Testis (tissue), 3 donors: ENCODE data around the gene SPDYE6. TPM values are rescaled to one million over a fixed set of nuclear protein-coding genes. Genes with fewer than 3 reads are reported as not detected.
A peak's percentile ranks its signal among the peaks of the same experiment; 100 is the strongest.
"Not testable (repeated sequence)": the region's sequence is repeated elsewhere in the genome, so short reads cannot be mapped to it uniquely, and the experiment has no call there.

ENCODE experiments used
- DNase-seq: peaks from one replicate; pipeline ENCODE4 v3.0.0-alpha.2; 2019
- H3K27ac ChIP-seq, 2 donors: fragments of 200-600 bp; sonication (generic); one replicate each; pipeline ENCODE4 v1.5.1; 2019
- H3K27me3 ChIP-seq: fragments of 200-600 bp; sonication (generic); one replicate; pipeline ENCODE4 v1.5.1; 2019
- H3K36me3 ChIP-seq: fragments of 200-600 bp; sonication (generic); one replicate; pipeline ENCODE4 v1.5.1; 2017; ENCODE audit warnings: low read depth; ENCODE audit errors: missing control alignments
- H3K4me1 ChIP-seq: fragments of 200-600 bp; sonication (generic); one replicate; pipeline ENCODE4 v1.5.1; 2019
- H3K4me3 ChIP-seq, 2 donors: fragments of 200-600 bp; sonication (generic); one replicate each; pipeline ENCODE4 v1.5.1; 2017 to 2019
- H3K9me3 ChIP-seq: fragments of 200-600 bp; sonication (generic); one replicate; pipeline ENCODE4 v1.5.1; 2017
- POLR2A ChIP-seq: fragments of 450-650 bp; IDR thresholded peaks from one replicate; pipeline ENCODE4 v1.6.1; 2017; ENCODE audit warnings: antibody characterized with exemption, mild to moderate bottlenecking, moderate library complexity
- WGBS, 2 donors: methylation state at CpG; one replicate each; pipeline ENCODE4 v1.1.5; 2018; 5-methylcytosine and 5-hydroxymethylcytosine counted together
- intact Hi-C: fragments of 100-400 bp; cut with DNase I; formaldehyde crosslinking; loops from one replicate; pipeline ENCODE4 v1.15.1; 2023; ENCODE audit warnings: low total_unique reads
- polyA plus RNA-seq: library from polyadenylated mRNA; stranded (reverse); fragments of 350-450 nt; fragmentation: Illumina TruSeq; extraction: RNeasy Lipid Tissue Mini Kit (QIAGEN cat#74804); gene quantifications from one replicate; pipeline ENCODE4 v1.2.3, GENCODE V29; 2014; ENCODE audit warnings: low read depth, low replicate concordance; ENCODE audit not compliant: insufficient read depth
- total RNA-seq, 2 donors: library from RNA; depleted of rRNA; stranded (reverse); fragments of >200 nt; gene quantifications; one replicate each; pipeline ENCODE4 v1.2.3, GENCODE V29; 2016
- TF ChIP-seq, protein P1 (sequence below), 3 experiments: fragments of 450-650 bp in 2 of 3; fragments of 200-600 bp in 1 of 3; sonication (generic) in 1 of 3; IDR thresholded peaks; one replicate each; pipeline ENCODE4 v1.5.1; 2016 to 2019; ENCODE audit warnings: antibody characterized with exemption in 3 of 3, mild to moderate bottlenecking in 2 of 3, moderate library complexity in 1 of 3

SPDYE6 gene
- total and polyA plus RNA-seq, 3 donors from 2014 or later = 2.3 to 6.7 (median 5.2) TPM

GRCh38 chr7:102335574-102335973 lies 20.7 kb downstream of the SPDYE6 start:
- H3K27ac ChIP-seq, H3K27me3 ChIP-seq, H3K4me3 ChIP-seq, H3K9me3 ChIP-seq, H3K4me1 ChIP-seq, H3K36me3 ChIP-seq, DNase-seq, intact Hi-C loops: not testable (repeated sequence)
- WGBS, 2 donors = 88 to 89% methylated on average over 7 of the region's 7 CpGs

- H3K27ac ChIP-seq, H3K36me3 ChIP-seq, DNase-seq, H3K9me3 ChIP-seq, H3K27me3 ChIP-seq, H3K4me3 ChIP-seq, intact Hi-C loops, H3K4me1 ChIP-seq: not testable (repeated sequence)
- WGBS, 2 donors = 92 to 93% methylated on average over 8 of the region's 8 CpGs
Measured at GRCh38 chr7:102330666-102331460, 25.4 kb downstream of the SPDYE6 start.

GRCh38 chr7:102329366-102329765 lies 26.9 kb downstream of the SPDYE6 start:
- H3K27me3 ChIP-seq, H3K4me3 ChIP-seq, H3K27ac ChIP-seq, H3K4me1 ChIP-seq, intact Hi-C loops, H3K9me3 ChIP-seq, DNase-seq, H3K36me3 ChIP-seq: not testable (repeated sequence)
- 78 to 84% methylated on average over 7 to 9 of the region's 9 CpGs for WGBS, 2 donors

DNA sequence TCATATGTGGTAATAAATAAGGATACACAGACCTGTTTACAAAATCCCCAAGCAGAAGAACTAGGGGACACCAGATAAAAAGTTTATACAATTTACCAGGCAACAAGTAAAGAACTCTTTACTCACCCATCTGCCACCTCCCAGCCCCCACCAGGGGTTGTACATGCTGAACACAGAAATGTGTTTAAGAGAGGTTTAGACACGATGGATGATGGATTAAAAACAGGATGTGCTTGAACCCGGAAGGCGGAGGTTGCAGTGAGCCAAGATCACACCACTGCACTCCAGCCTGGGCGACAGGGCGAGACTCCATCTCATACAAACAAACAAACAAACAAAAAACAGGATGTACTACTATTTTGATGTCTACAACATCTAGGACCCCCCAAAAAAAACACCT lies 27.4 kb downstream of the SPDYE6 start:
- H3K36me3 ChIP-seq, H3K27ac ChIP-seq, DNase-seq, H3K4me3 ChIP-seq, H3K4me1 ChIP-seq, H3K27me3 ChIP-seq, H3K9me3 ChIP-seq, intact Hi-C loops: not testable (repeated sequence)
- 81 to 83% methylated on average over 2 to 5 of the region's 5 CpGs for WGBS, 2 donors

DNA sequence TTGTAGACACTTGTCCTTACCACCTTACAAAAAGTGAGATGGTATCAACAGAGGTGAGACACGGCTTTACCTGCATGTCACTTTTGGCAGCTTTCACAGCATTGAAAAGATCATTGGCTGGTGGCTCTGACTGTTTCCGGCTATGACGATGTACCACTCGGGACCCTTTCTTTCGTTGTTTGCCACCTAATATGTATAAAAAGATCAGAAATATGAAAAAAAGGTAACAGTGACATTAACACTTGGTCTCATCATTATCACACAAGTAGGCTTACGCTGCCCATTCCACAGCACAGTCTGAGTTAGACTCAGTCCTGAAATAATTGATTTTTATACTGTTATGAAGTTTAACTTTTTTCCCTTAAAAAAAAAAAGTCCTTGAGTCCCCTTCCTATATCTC lies 29.1 kb downstream of the SPDYE6 start:
- intact Hi-C loops, H3K36me3 ChIP-seq, DNase-seq, H3K4me1 ChIP-seq, H3K9me3 ChIP-seq, H3K27me3 ChIP-seq, H3K27ac ChIP-seq, H3K4me3 ChIP-seq: not testable (repeated sequence)
- 74% methylated on average over 6 of the region's 6 CpGs for WGBS, 2 donors

- Histone ChIP-seq H3K27me3 (no peaks in the 10 kb centered on the region), H3K36me3 (no peaks in the 10 kb centered on the region), H3K4me3 (no peak overlapping the region), H3K27ac (no peak overlapping the region), H3K9me3 (no peaks in the 10 kb centered on the region), H3K4me1 (no peaks in the 10 kb centered on the region)
- intact Hi-C loops = no loop called here
- no peak for TF ChIP-seq POLR2A
- TF ChIP-seq, protein P1, sequence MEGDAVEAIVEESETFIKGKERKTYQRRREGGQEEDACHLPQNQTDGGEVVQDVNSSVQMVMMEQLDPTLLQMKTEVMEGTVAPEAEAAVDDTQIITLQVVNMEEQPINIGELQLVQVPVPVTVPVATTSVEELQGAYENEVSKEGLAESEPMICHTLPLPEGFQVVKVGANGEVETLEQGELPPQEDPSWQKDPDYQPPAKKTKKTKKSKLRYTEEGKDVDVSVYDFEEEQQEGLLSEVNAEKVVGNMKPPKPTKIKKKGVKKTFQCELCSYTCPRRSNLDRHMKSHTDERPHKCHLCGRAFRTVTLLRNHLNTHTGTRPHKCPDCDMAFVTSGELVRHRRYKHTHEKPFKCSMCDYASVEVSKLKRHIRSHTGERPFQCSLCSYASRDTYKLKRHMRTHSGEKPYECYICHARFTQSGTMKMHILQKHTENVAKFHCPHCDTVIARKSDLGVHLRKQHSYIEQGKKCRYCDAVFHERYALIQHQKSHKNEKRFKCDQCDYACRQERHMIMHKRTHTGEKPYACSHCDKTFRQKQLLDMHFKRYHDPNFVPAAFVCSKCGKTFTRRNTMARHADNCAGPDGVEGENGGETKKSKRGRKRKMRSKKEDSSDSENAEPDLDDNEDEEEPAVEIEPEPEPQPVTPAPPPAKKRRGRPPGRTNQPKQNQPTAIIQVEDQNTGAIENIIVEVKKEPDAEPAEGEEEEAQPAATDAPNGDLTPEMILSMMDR (IDR thresholded peaks at IDR 0.05) = no peak
- DNase-seq = peak; percentile 6
- 89 to 91% methylated on average over 11 of the region's 11 CpGs for WGBS, 2 donors
Measured at GRCh38 chr7:102326157-102326889, 29.9 kb downstream of the SPDYE6 start.

- H3K27ac ChIP-seq, H3K27me3 ChIP-seq, H3K4me1 ChIP-seq, H3K4me3 ChIP-seq, intact Hi-C loops, H3K36me3 ChIP-seq, H3K9me3 ChIP-seq: not testable (repeated sequence)
- WGBS, 2 donors = 86 to 95% methylated on average over 11 of the region's 11 CpGs
- DNase-seq = peak; percentile 12
Measured at GRCh38 chr7:102325106-102325505, 31.1 kb downstream of the SPDYE6 start.

DNA sequence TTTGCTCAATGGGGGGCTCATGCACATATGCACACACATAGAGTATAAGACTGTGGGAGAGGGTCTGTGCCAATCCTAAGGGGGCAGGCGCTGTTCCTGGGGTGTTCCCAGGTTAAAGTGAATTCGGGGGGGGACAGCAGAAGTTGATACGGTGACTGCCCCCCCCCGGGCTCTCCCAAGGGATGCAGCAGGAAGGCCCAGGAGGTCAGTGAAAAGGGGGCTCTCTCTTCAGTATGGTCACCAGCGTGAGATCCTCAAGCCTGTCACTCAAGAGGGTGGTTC lies 32.4 kb downstream of the SPDYE6 start:
- H3K27me3 ChIP-seq = no peaks in the 10 kb centered on the region
- TF ChIP-seq, protein P1 (IDR thresholded peaks at IDR 0.05) = no peak
- no peak for TF ChIP-seq POLR2A
- WGBS, 2 donors = 88 to 94% methylated on average over 5 of the region's 5 CpGs

More for the DNA sequence above, 32.4 kb downstream of the SPDYE6 start:
- Histone ChIP-seq H3K36me3 (no peaks in the 10 kb centered on the region), H3K4me1 (no peaks in the 10 kb centered on the region), H3K27ac (no peak overlapping the region), H3K4me3 (no peak overlapping the region), H3K9me3 (no peaks in the 10 kb centered on the region)
- intact Hi-C loops = no loop called here
- peak; percentile 6 for DNase-seq
